ENCODE measurements around the gene DENND6B.

DENND6B gene

GRCh38 chr22:50356186-50356585 lies 29.4 kb upstream of the DENND6B start:
- Histone ChIP-seq H3K4me1 (ENCODE audit: control insufficient read depth, low read depth, low read length) (no peaks in the 10 kb centered on the region), H3K18ac (ENCODE audit: low read length) (no peak overlapping the region), H2BK5ac (ENCODE audit: low read length) (no peak overlapping the region), H2BK120ac (ENCODE audit: low read depth, low read length) (no peak overlapping the region), H3K4me2 (ENCODE audit: low read length) (no peak overlapping the region), H4K5ac (ENCODE audit: low read length) (no peak overlapping the region), H3K23ac (ENCODE audit: low read length) (no peak overlapping the region), H3K9ac (ENCODE audit: low read length) (no peak overlapping the region), H3K79me1 (ENCODE audit: low read length) (peaks cover 9% of the 10 kb centered on the region), H3K4me3 (ENCODE audit: low read length) (no peak overlapping the region), H3K79me2 (ENCODE audit: control insufficient read depth, insufficient read depth, low read length) (peaks cover 11% of the 10 kb centered on the region), H2BK15ac (replicated peaks; ENCODE audit: low read depth) (no peak overlapping the region), H3K27me3 (ENCODE audit: insufficient read depth, low read length, poor library complexity) (no peaks in the 10 kb centered on the region), H4K8ac (ENCODE audit: low read depth, low read length) (no peak overlapping the region), H3K4ac (ENCODE audit: low read depth, low read length) (no peak overlapping the region), H2AK5ac (ENCODE audit: low read length) (no peak overlapping the region), H3K36me3 (ENCODE audit: control insufficient read depth, insufficient read depth, low read length) (no peaks in the 10 kb centered on the region), H3K27ac (ENCODE audit: low read depth, low read length) (no peak overlapping the region), H3K56ac (ENCODE audit: low read length) (no peak overlapping the region)
- no CpG with 5 or more reads among the region's 8 CpGs for WGBS (ENCODE audit: extremely low coverage, insufficient coverage, low lambda C conversion rate)
- DNase-seq = no peak

GRCh38 chr22:50348058-50348457 lies 21.2 kb upstream of the DENND6B start:
- Histone ChIP-seq H3K79me1 (ENCODE audit: low read length) (peaks cover 17% of the 10 kb centered on the region), H3K56ac (ENCODE audit: low read length) (no peak overlapping the region), H3K4me1 (ENCODE audit: control insufficient read depth, low read depth, low read length) (no peaks in the 10 kb centered on the region), H3K9ac (ENCODE audit: low read length) (no peak overlapping the region), H3K27me3 (ENCODE audit: insufficient read depth, low read length, poor library complexity) (no peaks in the 10 kb centered on the region), H4K5ac (ENCODE audit: low read length) (no peak overlapping the region), H3K4me2 (ENCODE audit: low read length) (no peak overlapping the region), H3K36me3 (ENCODE audit: control insufficient read depth, insufficient read depth, low read length) (no peaks in the 10 kb centered on the region), H4K8ac (ENCODE audit: low read depth, low read length) (no peak overlapping the region), H3K18ac (ENCODE audit: low read length) (no peak overlapping the region), H2BK120ac (ENCODE audit: low read depth, low read length) (no peak overlapping the region), H3K79me2 (ENCODE audit: control insufficient read depth, insufficient read depth, low read length) (peaks cover 18% of the 10 kb centered on the region), H3K27ac (ENCODE audit: low read depth, low read length) (no peak overlapping the region), H2BK5ac (ENCODE audit: low read length) (no peak overlapping the region), H2BK15ac (replicated peaks; ENCODE audit: low read depth) (no peak overlapping the region), H3K4me3 (ENCODE audit: low read length) (no peak overlapping the region), H2AK5ac (ENCODE audit: low read length) (no peak overlapping the region), H3K23ac (ENCODE audit: low read length) (no peak overlapping the region), H3K4ac (ENCODE audit: low read depth, low read length) (no peak overlapping the region)
- no peak for DNase-seq
- no CpG with 5 or more reads among the region's 2 CpGs for WGBS (ENCODE audit: extremely low coverage, insufficient coverage, low lambda C conversion rate)

GRCh38 chr22:50347157-50347556 lies 20.3 kb upstream of the DENND6B start:
- no peak overlapping the region for H2BK120ac ChIP-seq (ENCODE audit: low read depth, low read length)
- 100% methylated on average over 4 of the region's 8 CpGs for WGBS (ENCODE audit: extremely low coverage, insufficient coverage, low lambda C conversion rate)
- H3K18ac ChIP-seq (ENCODE audit: low read length) = no peak overlapping the region
- H3K27ac ChIP-seq (ENCODE audit: low read depth, low read length) = no peak overlapping the region
- no peak overlapping the region for H3K23ac ChIP-seq (ENCODE audit: low read length)
- H3K4me3 ChIP-seq (ENCODE audit: low read length) = no peak overlapping the region
- H3K79me2 ChIP-seq (ENCODE audit: control insufficient read depth, insufficient read depth, low read length) = peaks cover 18% of the 10 kb centered on the region
- no peaks in the 10 kb centered on the region for H3K4me1 ChIP-seq (ENCODE audit: control insufficient read depth, low read depth, low read length)
- no peak for DNase-seq
- no peaks in the 10 kb centered on the region for H3K36me3 ChIP-seq (ENCODE audit: control insufficient read depth, insufficient read depth, low read length)
- H3K56ac ChIP-seq (ENCODE audit: low read length) = no peak overlapping the region
- no peak overlapping the region for H4K5ac ChIP-seq (ENCODE audit: low read length)
- no peak overlapping the region for H3K9ac ChIP-seq (ENCODE audit: low read length)
- no peaks in the 10 kb centered on the region for H3K27me3 ChIP-seq (ENCODE audit: insufficient read depth, low read length, poor library complexity)
- H3K79me1 ChIP-seq (ENCODE audit: low read length) = peaks cover 17% of the 10 kb centered on the region
- H2AK5ac ChIP-seq (ENCODE audit: low read length) = no peak overlapping the region
- H4K8ac ChIP-seq (ENCODE audit: low read depth, low read length) = no peak overlapping the region
- no peak overlapping the region for H2BK5ac ChIP-seq (ENCODE audit: low read length)
- no peak overlapping the region for H3K4me2 ChIP-seq (ENCODE audit: low read length)
- no peak overlapping the region for H2BK15ac ChIP-seq (replicated peaks; ENCODE audit: low read depth)
- no peak overlapping the region for H3K4ac ChIP-seq (ENCODE audit: low read depth, low read length)

- H3K4ac ChIP-seq (ENCODE audit: low read depth, low read length) = no peak overlapping the region
- H4K5ac ChIP-seq (ENCODE audit: low read length) = no peak overlapping the region
- H3K9ac ChIP-seq (ENCODE audit: low read length) = no peak overlapping the region
- no peak overlapping the region for H3K4me3 ChIP-seq (ENCODE audit: low read length)
- DNase-seq = no peak
- no peak overlapping the region for H4K8ac ChIP-seq (ENCODE audit: low read depth, low read length)
- no peak overlapping the region for H3K56ac ChIP-seq (ENCODE audit: low read length)
- H3K23ac ChIP-seq (ENCODE audit: low read length) = no peak overlapping the region
- peaks cover 17% of the 10 kb centered on the region for H3K79me1 ChIP-seq (ENCODE audit: low read length)
- H3K79me2 ChIP-seq (ENCODE audit: control insufficient read depth, insufficient read depth, low read length) = peaks cover 18% of the 10 kb centered on the region
- H2BK15ac ChIP-seq (replicated peaks; ENCODE audit: low read depth) = no peak overlapping the region
- H3K27me3 ChIP-seq (ENCODE audit: insufficient read depth, low read length, poor library complexity) = no peaks in the 10 kb centered on the region
- no peak overlapping the region for H2BK120ac ChIP-seq (ENCODE audit: low read depth, low read length)
- no peak overlapping the region for H3K18ac ChIP-seq (ENCODE audit: low read length)
- H3K27ac ChIP-seq (ENCODE audit: low read depth, low read length) = no peak overlapping the region
- no CpG with 5 or more reads among the region's 8 CpGs for WGBS (ENCODE audit: extremely low coverage, insufficient coverage, low lambda C conversion rate)
- H3K36me3 ChIP-seq (ENCODE audit: control insufficient read depth, insufficient read depth, low read length) = no peaks in the 10 kb centered on the region
- no peaks in the 10 kb centered on the region for H3K4me1 ChIP-seq (ENCODE audit: control insufficient read depth, low read depth, low read length)
- H2BK5ac ChIP-seq (ENCODE audit: low read length) = no peak overlapping the region
- H3K4me2 ChIP-seq (ENCODE audit: low read length) = no peak overlapping the region
- H2AK5ac ChIP-seq (ENCODE audit: low read length) = no peak overlapping the region
These were observed 19.7 kb upstream of the DENND6B start for GRCh38 chr22:50346470-50346869.

GRCh38 chr22:50343541-50343935 lies 16.7 kb upstream of the DENND6B start:
- Histone ChIP-seq H3K79me2 (ENCODE audit: control insufficient read depth, insufficient read depth, low read length) (peaks cover 18% of the 10 kb centered on the region), H4K5ac (ENCODE audit: low read length) (no peak overlapping the region), H3K79me1 (ENCODE audit: low read length) (peaks cover 17% of the 10 kb centered on the region), H3K36me3 (ENCODE audit: control insufficient read depth, insufficient read depth, low read length) (no peaks in the 10 kb centered on the region), H3K23ac (ENCODE audit: low read length) (no peak overlapping the region), H3K4ac (ENCODE audit: low read depth, low read length) (peak overlapping the region; percentile 65), H3K4me3 (ENCODE audit: low read length) (peak overlapping the region; percentile 39), H3K9ac (ENCODE audit: low read length) (peak overlapping the region; percentile 64), H3K27ac (ENCODE audit: low read depth, low read length) (no peak overlapping the region), H2BK120ac (ENCODE audit: low read depth, low read length) (no peak overlapping the region), H3K27me3 (ENCODE audit: insufficient read depth, low read length, poor library complexity) (no peaks in the 10 kb centered on the region), H3K4me1 (ENCODE audit: control insufficient read depth, low read depth, low read length) (no peaks in the 10 kb centered on the region), H3K4me2 (ENCODE audit: low read length) (no peak overlapping the region), H4K8ac (ENCODE audit: low read depth, low read length) (no peak overlapping the region), H3K56ac (ENCODE audit: low read length) (peak overlapping the region; percentile 77), H3K18ac (ENCODE audit: low read length) (peak overlapping the region; percentile 44), H2BK15ac (replicated peaks; ENCODE audit: low read depth) (no peak overlapping the region), H2BK5ac (ENCODE audit: low read length) (no peak overlapping the region), H2AK5ac (ENCODE audit: low read length) (no peak overlapping the region)
- no CpG with 5 or more reads among the region's 9 CpGs for WGBS (ENCODE audit: extremely low coverage, insufficient coverage, low lambda C conversion rate)
- DNase-seq = no peak
